T-cell (primary cell): ENCODE measurements around the gene ROCK2. TPM values are rescaled to one million over a fixed set of nuclear protein-coding genes. Genes with fewer than 3 reads are reported as not detected.

Experiments used
- ATAC-seq, 4 experiments: fragments of 200-7000 bp in 3 of 4; fragments of 150-1000 bp in 1 of 4; cut with Tn5 transposase; replicated peaks in 1 of 4; 1 replicate in 3 of 4; 2 replicates in 1 of 4; pipeline ENCODE4 v1.10.0; 2021; ENCODE audit warnings: moderate library complexity in 3 of 4, mild to moderate bottlenecking in 2 of 4, moderate number of reproducible peaks in 1 of 4
- CTCF ChIA-PET, 2 donors: fragments of 300-600 bp; sonication (Branson Sonifier 250); formaldehyde crosslinking; loops; one replicate each; lab custom pipeline; 2022; ENCODE audit warnings: antibody characterized with exemption in 2 of 2; lab: Charles Lee
- POLR2A ChIA-PET, 2 donors: fragments of 300-600 bp; sonication (Branson Sonifier 250); formaldehyde crosslinking; loops; one replicate each; lab custom pipeline; 2022; ENCODE audit warnings: antibody characterized with exemption in 2 of 2; lab: Charles Lee
- DNase-seq, 35 experiments: peaks; one replicate each; pipeline versions ENCODE4 v3.0.0 to v3.0.0-alpha.2; 2013 to 2023
- H3K27ac ChIP-seq: one replicate; pipeline ENCODE4 v1.5.1; 2013; ENCODE audit warnings: low read length
- H3K27me3 ChIP-seq, 2 experiments: replicated peaks in 1 of 2; 1 replicate in 1 of 2; 2 replicates in 1 of 2; pipeline versions ENCODE4 v1.6.1 to v1.7.0; 2013; ENCODE audit warnings: low read length in 1 of 2, mixed read lengths in 1 of 2; ENCODE audit not compliant: control insufficient read depth in 2 of 2, insufficient read depth in 2 of 2; ENCODE audit errors: extremely low read depth in 1 of 2
- H3K36me3 ChIP-seq, 2 donors: 1 replicate in 1 of 2; 2 replicates in 1 of 2; pipeline versions ENCODE4 v1.6.1 to v1.7.0; 2013; ENCODE audit warnings: low read length in 1 of 2; ENCODE audit not compliant: control insufficient read depth in 2 of 2, insufficient read depth in 1 of 2; ENCODE audit errors: extremely low read depth in 1 of 2
- H3K4me1 ChIP-seq, 2 experiments: 1 replicate in 1 of 2; 2 replicates in 1 of 2; pipeline versions ENCODE4 v1.6.1 to v1.7.0; 2013; ENCODE audit warnings: low read length in 2 of 2, mixed read lengths in 1 of 2; ENCODE audit not compliant: insufficient read depth in 2 of 2, control insufficient read depth in 1 of 2; ENCODE audit errors: extremely low read depth in 1 of 2
- H3K4me3 ChIP-seq, 2 donors: 1 replicate in 1 of 2; 2 replicates in 1 of 2; pipeline versions ENCODE4 v1.5.1 to v1.7.0; 2013; ENCODE audit warnings: mild to moderate bottlenecking in 2 of 2, low read length in 1 of 2, moderate library complexity in 1 of 2; ENCODE audit not compliant: control insufficient read depth in 1 of 2; ENCODE audit errors: extremely low read depth in 1 of 2
- H3K9me3 ChIP-seq: 2 replicates; pipeline ENCODE4 v1.7.0; 2013
- H3K27ac Mint-ChIP-seq, 2 donors: one replicate each; pipeline ENCODE4 v1.8.0; 2020 to 2021; ENCODE audit warnings: mild to moderate bottlenecking in 2 of 2, mixed read lengths in 2 of 2
- H3K27me3 Mint-ChIP-seq, 2 donors: one replicate each; pipeline ENCODE4 v1.8.0; 2021 to 2022; ENCODE audit warnings: mixed read lengths in 2 of 2
- H3K36me3 Mint-ChIP-seq: one replicate; pipeline ENCODE4 v1.8.0; 2021; ENCODE audit warnings: mixed read lengths
- H3K4me1 Mint-ChIP-seq, 3 donors: one replicate each; pipeline ENCODE4 v1.8.0; 2020 to 2022; ENCODE audit warnings: mixed read lengths in 3 of 3, mild to moderate bottlenecking in 1 of 3
- H3K4me3 Mint-ChIP-seq, 3 donors: one replicate each; pipeline ENCODE4 v1.8.0; 2020 to 2022; ENCODE audit warnings: mild to moderate bottlenecking in 3 of 3, mixed read lengths in 3 of 3, moderate library complexity in 3 of 3
- H3K9me3 Mint-ChIP-seq, 3 donors: one replicate each; pipeline ENCODE4 v1.8.0; 2020 to 2022; ENCODE audit warnings: mixed read lengths in 3 of 3
- WGBS: methylation state at CpG from one replicate; pipeline ENCODE4 v1.1.5; 2013; ENCODE audit warnings: missing lambda C conversion rate; ENCODE audit not compliant: insufficient coverage; 5-methylcytosine and 5-hydroxymethylcytosine counted together
- total RNA-seq, 35 experiments: library from RNA in 6 of 35; stranded (reverse) in 6 of 35; fragments of 120-200 nt in 1 of 35; gene quantifications; one replicate each; pipeline versions ENCODE4 v1.2.1 to v1.2.4 and lab custom pipeline; 2013 to 2026

Gene ROCK2
- total RNA-seq, 5 donors from 2014 or later (not counting 1 experiment from before 2014, with no cell fraction given): 15.5 to 22.3 (median 18.6) TPM

GRCh38 chr2:11309706-11310105, 34.7 kb downstream of the ROCK2 start:
- 80% methylated on average over 1 of the region's 5 CpGs for WGBS
- no peaks in the 10 kb centered on the region for H3K4me1 ChIP-seq
- H3K4me3 ChIP-seq: no peak overlapping the region
- H3K4me3 Mint-ChIP-seq: no peak overlapping the region
- H3K9me3 ChIP-seq: no peaks in the 10 kb centered on the region
- ChIA-PET CTCF (no interaction called here), POLR2A (interaction anchor here in 1 of 2 donors (0.6 kb wide), 1 partner anchor 36 kb away, joined by 5 read pairs; no protein-coding TSS in a partner anchor)
- no peak overlapping the region for H3K27ac ChIP-seq
- no peaks in the 10 kb centered on the region for H3K27me3 Mint-ChIP-seq
- H3K4me1 Mint-ChIP-seq: peaks cover 33 to 42% (median 38%) of the 10 kb centered on the region in 3 donors
- H3K36me3 Mint-ChIP-seq: peaks cover 2% of the 10 kb centered on the region
- DNase-seq (no peak), ATAC-seq (no peak)
- no peaks in the 10 kb centered on the region for H3K9me3 Mint-ChIP-seq
- no peak overlapping the region for H3K27ac Mint-ChIP-seq
- H3K36me3 ChIP-seq: no peaks in the 10 kb centered on the region
- no peaks in the 10 kb centered on the region for H3K27me3 ChIP-seq

- Mint-ChIP-seq H3K4me3 (no peak overlapping the region), H3K9me3 (no peaks in the 10 kb centered on the region), H3K4me1 (peaks cover 32 to 36% (median 33%) of the 10 kb centered on the region in 3 donors), H3K36me3 (peaks cover 2% of the 10 kb centered on the region), H3K27ac (no peak overlapping the region), H3K27me3 (no peaks in the 10 kb centered on the region)
- no peak for ATAC-seq
- ChIA-PET CTCF (interaction anchor here in 1 of 2 donors (0.6 kb wide), 1 partner anchor 263 kb away, joined by 3 read pairs; no protein-coding TSS in a partner anchor), POLR2A (no interaction called here)
- Histone ChIP-seq H3K4me1 (no peaks in the 10 kb centered on the region), H3K27me3 (no peaks in the 10 kb centered on the region), H3K9me3 (no peaks in the 10 kb centered on the region), H3K27ac (no peak overlapping the region), H3K4me3 (no peak overlapping the region), H3K36me3 (no peaks in the 10 kb centered on the region)
- WGBS: 100% methylated on average over 6 of the region's 18 CpGs
- DNase-seq: no peak
Observed at GRCh38 chr2:11307764-11308415, 36.5 kb downstream of the ROCK2 start.

GRCh38 chr2:11305958-11306357, 38.5 kb downstream of the ROCK2 start:
- ATAC-seq (no peak), DNase-seq (no peak)
- H3K4me1 ChIP-seq: no peaks in the 10 kb centered on the region
- H3K4me3 ChIP-seq: no peak overlapping the region
- no peaks in the 10 kb centered on the region for H3K9me3 ChIP-seq
- H3K4me1 Mint-ChIP-seq: peaks cover 19 to 25% (median 21%) of the 10 kb centered on the region in 3 donors
- H3K27me3 Mint-ChIP-seq: no peaks in the 10 kb centered on the region
- no CpG with 5 or more reads among the region's 1 CpG for WGBS
- POLR2A ChIA-PET: no interaction called here
- no peak overlapping the region for H3K27ac ChIP-seq
- no peaks in the 10 kb centered on the region for H3K36me3 ChIP-seq
- no peak overlapping the region for H3K4me3 Mint-ChIP-seq
- no peaks in the 10 kb centered on the region for H3K27me3 ChIP-seq
- H3K27ac Mint-ChIP-seq: no peak overlapping the region
- H3K36me3 Mint-ChIP-seq: no peaks in the 10 kb centered on the region
- CTCF ChIA-PET: interaction anchor here (0.5 to 0.7 kb wide), 2 partner anchors 145 to 226 kb away, joined by 3 to 5 read pairs; no protein-coding TSS in a partner anchor
- no peaks in the 10 kb centered on the region for H3K9me3 Mint-ChIP-seq

- Mint-ChIP-seq H3K4me1 (peaks cover 15 to 25% (median 22%) of the 10 kb centered on the region in 3 donors), H3K27ac (no peak overlapping the region), H3K36me3 (no peaks in the 10 kb centered on the region), H3K4me3 (no peak overlapping the region), H3K27me3 (no peaks in the 10 kb centered on the region), H3K9me3 (no peaks in the 10 kb centered on the region)
- Histone ChIP-seq H3K9me3 (no peaks in the 10 kb centered on the region), H3K27ac (no peak overlapping the region), H3K36me3 (no peaks in the 10 kb centered on the region), H3K4me1 (no peaks in the 10 kb centered on the region), H3K27me3 (no peaks in the 10 kb centered on the region), H3K4me3 (no peak overlapping the region)
- CTCF ChIA-PET: interaction anchor here in 1 of 2 donors (0.7 kb wide), 1 partner anchor 225 kb away, joined by 3 read pairs; no protein-coding TSS in a partner anchor
- no peak for DNase-seq
- WGBS: no CpG with 5 or more reads among the region's 4 CpGs
- ATAC-seq: no peak
- POLR2A ChIA-PET: no interaction called here
Observed at GRCh38 chr2:11305338-11305737, 39.1 kb downstream of the ROCK2 start.

GRCh38 chr2:11304476-11304875, 40.0 kb downstream of the ROCK2 start:
- Histone ChIP-seq H3K27me3 (no peaks in the 10 kb centered on the region), H3K9me3 (no peaks in the 10 kb centered on the region), H3K4me1 (no peaks in the 10 kb centered on the region), H3K4me3 (no peak overlapping the region), H3K36me3 (no peaks in the 10 kb centered on the region), H3K27ac (no peak overlapping the region)
- no peaks in the 10 kb centered on the region for H3K27me3 Mint-ChIP-seq
- ChIA-PET CTCF (no interaction called here), POLR2A (no interaction called here)
- H3K4me1 Mint-ChIP-seq: peaks cover 18 to 26% (median 25%) of the 10 kb centered on the region in 3 donors
- no peaks in the 10 kb centered on the region for H3K9me3 Mint-ChIP-seq
- H3K36me3 Mint-ChIP-seq: no peaks in the 10 kb centered on the region
- WGBS: 84% methylated on average over 2 of the region's 5 CpGs
- no peak overlapping the region for H3K4me3 Mint-ChIP-seq
- ATAC-seq (no peak), DNase-seq (no peak)
- no peak overlapping the region for H3K27ac Mint-ChIP-seq

- Histone ChIP-seq H3K9me3 (no peaks in the 10 kb centered on the region), H3K36me3 (no peaks in the 10 kb centered on the region), H3K27me3 (no peaks in the 10 kb centered on the region), H3K27ac (no peak overlapping the region), H3K4me3 (no peak overlapping the region), H3K4me1 (no peaks in the 10 kb centered on the region)
- ChIA-PET POLR2A (interaction anchor here (0.6 to 0.7 kb wide), 2 partner anchors 19 to 56 kb away, joined by 3 to 6 read pairs; no protein-coding TSS in a partner anchor), CTCF (interaction anchor here in 1 of 2 donors (0.5 kb wide), 1 partner anchor 468 kb away, joined by 4 read pairs; no protein-coding TSS in a partner anchor)
- Mint-ChIP-seq H3K27me3 (no peaks in the 10 kb centered on the region), H3K27ac (no peak overlapping the region), H3K4me3 (no peak overlapping the region), H3K36me3 (no peaks in the 10 kb centered on the region), H3K9me3 (no peaks in the 10 kb centered on the region), H3K4me1 (peaks cover 24 to 33% (median 29%) of the 10 kb centered on the region in 3 donors)
- DNase-seq (no peak), ATAC-seq (no peak)
- WGBS: 93% methylated on average over 5 of the region's 5 CpGs
Observed at GRCh38 chr2:11303290-11304013, 41.0 kb downstream of the ROCK2 start.
